ENCODE measurements around the gene TMEM266.

The TMEM266 gene

DNA sequence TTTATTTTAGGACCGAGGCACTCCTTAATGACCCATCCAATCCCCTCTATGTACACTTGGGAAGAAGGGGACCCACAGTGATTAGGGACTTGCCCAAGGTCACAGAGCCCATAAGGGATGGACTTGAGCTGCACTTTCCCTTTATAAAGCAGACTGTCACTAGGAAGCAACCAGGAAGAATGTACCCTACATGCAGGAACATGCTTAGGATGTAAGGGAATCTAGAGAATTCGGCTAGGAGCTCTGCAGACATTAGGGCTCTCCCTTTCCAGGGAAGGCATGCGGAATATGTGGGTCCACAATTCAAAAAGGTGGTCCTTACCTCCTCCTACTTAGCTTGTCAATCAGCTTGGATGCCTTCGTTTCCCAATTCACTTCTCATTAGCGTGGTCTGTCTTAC lies 78.7 kb downstream of the TMEM266 start:
- Histone ChIP-seq H3K4me1 (ENCODE audit: control insufficient read depth in 1 of 2, insufficient read depth in 2 of 2, low read length in 2 of 2) (peaks cover 0 to 8% of the 10 kb centered on the region in 2 donors), H3K27ac (ENCODE audit: low read length) (no peak overlapping the region), H3K27me3 (ENCODE audit: low read depth, low read length) (no peaks in the 10 kb centered on the region), H3K36me3 (ENCODE audit: control insufficient read depth in 1 of 2, insufficient read depth in 2 of 2, low read length in 2 of 2) (no peaks in the 10 kb centered on the region), H3K9me3 (ENCODE audit: control insufficient read depth in 1 of 2, low read length in 2 of 2) (no peaks in the 10 kb centered on the region), H3K4me3 (ENCODE audit: low read depth in 1 of 2, low read length in 2 of 2) (no peak overlapping the region)

DNA sequence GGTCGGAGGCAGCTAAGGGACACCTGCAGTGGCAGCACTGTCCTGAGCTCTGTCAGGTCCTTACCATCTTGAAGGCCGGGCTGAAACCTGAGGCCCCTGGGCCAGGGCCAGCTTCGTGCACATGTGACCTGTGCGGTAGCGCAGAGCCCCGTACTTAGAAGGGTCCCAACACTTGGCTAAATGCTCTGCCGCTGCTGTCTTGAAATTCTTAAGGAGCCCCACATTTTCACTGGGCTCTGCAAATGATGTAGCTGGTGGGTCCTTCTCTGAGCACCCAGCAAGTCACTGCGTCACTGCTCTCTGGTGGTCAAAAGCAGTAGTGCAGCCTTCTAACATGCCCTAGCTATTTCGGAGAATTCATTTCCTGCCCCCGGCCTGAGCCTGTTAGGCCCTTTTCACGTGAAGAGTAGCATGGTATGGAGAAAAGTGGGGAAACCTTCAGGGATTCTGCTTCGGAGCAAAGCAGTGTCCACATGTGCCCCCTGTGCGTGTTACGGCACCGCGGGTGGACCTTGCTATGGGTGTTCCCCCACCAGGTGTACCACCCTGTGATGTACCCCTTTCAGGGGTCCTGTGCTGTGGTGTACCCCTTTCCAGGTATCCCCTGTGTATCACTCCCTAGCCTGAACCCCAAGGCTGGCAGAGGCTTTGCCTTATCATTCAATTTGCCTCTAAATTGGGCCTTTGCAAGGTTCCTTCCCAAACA lies 79.7 kb downstream of the TMEM266 start:
- H3K36me3 ChIP-seq (ENCODE audit: control insufficient read depth in 1 of 2, insufficient read depth in 2 of 2, low read length in 2 of 2), result no peaks in the 10 kb centered on the region
- H3K9me3 ChIP-seq (ENCODE audit: control insufficient read depth in 1 of 2, low read length in 2 of 2), result no peaks in the 10 kb centered on the region
- no peak overlapping the region for H3K27ac ChIP-seq (ENCODE audit: low read length)
- no peaks in the 10 kb centered on the region for H3K27me3 ChIP-seq (ENCODE audit: low read depth, low read length)
- no peak overlapping the region for H3K4me3 ChIP-seq (ENCODE audit: low read depth in 1 of 2, low read length in 2 of 2)
- H3K4me1 ChIP-seq (ENCODE audit: control insufficient read depth in 1 of 2, insufficient read depth in 2 of 2, low read length in 2 of 2), result peaks cover 0 to 8% of the 10 kb centered on the region in 2 donors

DNA sequence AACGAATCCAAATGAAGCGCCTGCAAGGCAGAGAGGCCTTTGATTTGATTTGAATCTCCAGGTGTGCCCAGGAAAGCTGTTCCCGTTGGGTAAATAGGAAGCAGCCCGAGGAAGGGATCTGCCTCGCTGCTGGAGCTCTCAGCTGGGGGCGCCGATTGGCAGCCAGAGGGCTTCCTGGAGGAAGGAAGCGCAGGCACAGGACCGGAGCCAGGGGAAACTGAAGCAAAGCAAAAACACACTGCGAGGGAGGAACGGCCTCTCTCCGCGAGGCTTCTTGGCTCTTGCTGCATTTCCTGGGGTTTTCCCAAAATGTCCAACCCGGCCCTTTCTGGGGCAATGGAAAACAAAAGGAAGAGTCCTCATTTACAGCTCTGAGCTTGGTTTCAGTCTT lies 80.3 kb downstream of the TMEM266 start:
- Histone ChIP-seq H3K36me3 (ENCODE audit: control insufficient read depth in 1 of 2, insufficient read depth in 2 of 2, low read length in 2 of 2) (no peaks in the 10 kb centered on the region), H3K9me3 (ENCODE audit: control insufficient read depth in 1 of 2, low read length in 2 of 2) (no peaks in the 10 kb centered on the region), H3K4me1 (ENCODE audit: control insufficient read depth in 1 of 2, insufficient read depth in 2 of 2, low read length in 2 of 2) (peaks cover 0 to 8% of the 10 kb centered on the region in 2 donors), H3K27me3 (ENCODE audit: low read depth, low read length) (no peaks in the 10 kb centered on the region), H3K27ac (ENCODE audit: low read length) (no peak overlapping the region), H3K4me3 (ENCODE audit: low read depth in 1 of 2, low read length in 2 of 2) (no peak overlapping the region)

DNA sequence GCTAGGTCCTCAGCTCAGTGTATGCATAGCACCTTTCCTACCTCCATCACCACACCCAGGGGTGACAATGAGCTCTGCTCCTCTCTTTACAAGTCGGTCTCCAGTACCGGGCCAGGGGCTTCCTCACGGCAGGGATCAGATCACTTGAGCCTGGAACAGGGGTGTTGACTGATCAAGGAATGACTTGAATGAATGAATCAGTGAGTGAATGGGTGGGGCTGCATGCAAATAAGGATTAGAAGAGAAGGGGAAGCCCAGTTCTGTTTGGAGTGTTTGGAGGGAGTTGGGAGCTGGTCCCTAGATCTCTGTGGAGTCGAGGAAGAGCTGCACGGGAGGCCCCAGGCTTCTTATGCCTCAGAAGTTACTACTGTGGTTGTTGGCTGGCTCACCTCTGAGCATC lies 87.0 kb downstream of the TMEM266 start:
- H3K9me3 ChIP-seq (ENCODE audit: control insufficient read depth in 1 of 2, low read length in 2 of 2), result no peaks in the 10 kb centered on the region
- no peak overlapping the region for H3K27ac ChIP-seq (ENCODE audit: low read length)
- no peaks in the 10 kb centered on the region for H3K27me3 ChIP-seq (ENCODE audit: low read depth, low read length)
- no peaks in the 10 kb centered on the region for H3K36me3 ChIP-seq (ENCODE audit: control insufficient read depth in 1 of 2, insufficient read depth in 2 of 2, low read length in 2 of 2)
- no peak overlapping the region for H3K4me3 ChIP-seq (ENCODE audit: low read depth in 1 of 2, low read length in 2 of 2)
- no peaks in the 10 kb centered on the region for H3K4me1 ChIP-seq (ENCODE audit: control insufficient read depth in 1 of 2, insufficient read depth in 2 of 2, low read length in 2 of 2)

DNA sequence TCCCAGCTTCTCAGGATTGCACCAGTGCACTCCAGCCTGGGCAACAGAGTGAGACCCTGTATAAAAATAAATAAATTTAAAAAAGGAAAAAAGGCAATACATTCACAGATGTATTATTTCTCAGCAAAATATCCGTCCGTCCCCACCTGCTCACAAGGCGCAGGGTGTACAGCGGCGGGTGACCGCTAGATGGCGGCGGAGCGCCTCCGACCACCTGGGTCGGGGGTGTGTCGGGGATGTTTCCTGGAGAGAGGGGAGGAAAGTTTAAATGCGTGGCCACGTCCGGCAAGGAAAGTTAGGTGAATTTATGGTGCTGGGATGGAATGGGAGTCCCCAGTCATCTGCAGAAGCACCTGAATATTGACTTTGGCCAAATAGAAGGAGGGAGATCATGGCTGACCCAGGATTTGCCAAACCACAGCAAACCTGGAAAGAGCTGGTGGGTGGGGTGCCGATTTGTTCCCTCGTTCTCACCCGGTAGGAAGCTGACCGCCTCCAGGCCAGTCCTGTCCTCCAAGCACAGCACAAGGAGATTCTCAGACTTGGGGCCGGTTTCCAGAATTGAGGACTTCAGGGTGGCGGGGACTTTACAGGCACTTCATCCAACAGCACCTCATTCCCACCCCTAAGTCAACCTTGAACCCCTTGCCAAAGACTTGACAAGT lies 88.3 kb downstream of the TMEM266 start:
- Histone ChIP-seq H3K27ac (ENCODE audit: low read length) (no peak overlapping the region), H3K36me3 (ENCODE audit: control insufficient read depth in 1 of 2, insufficient read depth in 2 of 2, low read length in 2 of 2) (no peaks in the 10 kb centered on the region), H3K27me3 (ENCODE audit: low read depth, low read length) (no peaks in the 10 kb centered on the region), H3K4me1 (ENCODE audit: control insufficient read depth in 1 of 2, insufficient read depth in 2 of 2, low read length in 2 of 2) (no peaks in the 10 kb centered on the region), H3K4me3 (ENCODE audit: low read depth in 1 of 2, low read length in 2 of 2) (no peak overlapping the region), H3K9me3 (ENCODE audit: control insufficient read depth in 1 of 2, low read length in 2 of 2) (no peaks in the 10 kb centered on the region)

DNA sequence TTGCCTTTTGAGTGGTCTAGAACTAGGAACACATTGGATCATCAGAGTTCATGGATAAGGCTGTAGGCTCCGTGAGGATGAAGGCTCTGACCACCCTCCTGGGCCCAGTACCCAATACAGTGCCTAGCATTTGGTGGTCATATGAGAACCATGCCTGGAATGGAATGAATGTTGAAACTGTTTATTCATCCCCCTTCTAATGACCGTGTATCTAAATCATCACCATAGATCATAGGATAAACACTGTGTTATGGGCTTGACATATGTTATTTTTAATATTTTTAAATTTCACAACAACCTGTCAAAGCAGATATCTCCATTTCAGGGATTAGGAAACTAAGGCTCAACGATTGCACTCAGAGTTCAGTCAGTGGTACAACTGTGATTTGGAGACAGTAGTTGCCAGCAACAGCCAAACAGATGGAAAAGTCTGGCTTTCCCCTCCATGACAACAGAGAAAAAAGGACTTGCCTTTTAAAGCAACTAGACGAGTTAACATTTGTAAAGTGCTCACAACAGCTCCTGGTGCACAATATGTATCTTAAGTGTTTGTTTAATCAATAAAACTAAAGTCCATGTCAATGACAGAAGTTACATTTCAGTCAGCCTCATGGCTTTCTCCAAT lies 89.6 kb downstream of the TMEM266 start:
- Histone ChIP-seq H3K36me3 (ENCODE audit: control insufficient read depth in 1 of 2, insufficient read depth in 2 of 2, low read length in 2 of 2) (no peaks in the 10 kb centered on the region), H3K9me3 (ENCODE audit: control insufficient read depth in 1 of 2, low read length in 2 of 2) (no peaks in the 10 kb centered on the region), H3K4me3 (ENCODE audit: low read depth in 1 of 2, low read length in 2 of 2) (no peak overlapping the region), H3K27ac (ENCODE audit: low read length) (no peak overlapping the region), H3K27me3 (ENCODE audit: low read depth, low read length) (no peaks in the 10 kb centered on the region), H3K4me1 (ENCODE audit: control insufficient read depth in 1 of 2, insufficient read depth in 2 of 2, low read length in 2 of 2) (no peaks in the 10 kb centered on the region)

DNA sequence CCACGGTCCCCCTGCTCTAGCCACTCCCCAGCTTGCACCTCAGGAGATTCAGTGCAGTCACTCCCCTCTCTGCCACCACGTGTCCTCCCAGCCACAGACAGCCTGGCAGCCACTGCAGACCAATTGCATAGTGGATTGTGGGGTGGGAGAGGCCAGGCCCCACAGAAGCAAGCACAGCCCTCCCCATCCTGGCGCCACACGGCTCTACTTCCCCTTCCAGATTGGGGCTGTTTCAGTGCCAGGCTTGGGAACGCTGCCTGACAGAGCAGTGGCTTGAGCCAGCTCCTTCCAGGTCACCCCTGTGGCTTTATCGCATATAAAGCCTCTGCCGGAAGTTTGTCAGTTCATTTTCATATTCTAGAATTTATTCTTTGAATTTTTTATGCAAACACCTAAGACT lies 90.7 kb downstream of the TMEM266 start:
- no peaks in the 10 kb centered on the region for H3K36me3 ChIP-seq (ENCODE audit: control insufficient read depth in 1 of 2, insufficient read depth in 2 of 2, low read length in 2 of 2)
- H3K27me3 ChIP-seq (ENCODE audit: low read depth, low read length), result no peaks in the 10 kb centered on the region
- no peak overlapping the region for H3K4me3 ChIP-seq (ENCODE audit: low read depth in 1 of 2, low read length in 2 of 2)
- no peaks in the 10 kb centered on the region for H3K9me3 ChIP-seq (ENCODE audit: control insufficient read depth in 1 of 2, low read length in 2 of 2)
- no peak overlapping the region for H3K27ac ChIP-seq (ENCODE audit: low read length)
- H3K4me1 ChIP-seq (ENCODE audit: control insufficient read depth in 1 of 2, insufficient read depth in 2 of 2, low read length in 2 of 2), result no peaks in the 10 kb centered on the region

DNA sequence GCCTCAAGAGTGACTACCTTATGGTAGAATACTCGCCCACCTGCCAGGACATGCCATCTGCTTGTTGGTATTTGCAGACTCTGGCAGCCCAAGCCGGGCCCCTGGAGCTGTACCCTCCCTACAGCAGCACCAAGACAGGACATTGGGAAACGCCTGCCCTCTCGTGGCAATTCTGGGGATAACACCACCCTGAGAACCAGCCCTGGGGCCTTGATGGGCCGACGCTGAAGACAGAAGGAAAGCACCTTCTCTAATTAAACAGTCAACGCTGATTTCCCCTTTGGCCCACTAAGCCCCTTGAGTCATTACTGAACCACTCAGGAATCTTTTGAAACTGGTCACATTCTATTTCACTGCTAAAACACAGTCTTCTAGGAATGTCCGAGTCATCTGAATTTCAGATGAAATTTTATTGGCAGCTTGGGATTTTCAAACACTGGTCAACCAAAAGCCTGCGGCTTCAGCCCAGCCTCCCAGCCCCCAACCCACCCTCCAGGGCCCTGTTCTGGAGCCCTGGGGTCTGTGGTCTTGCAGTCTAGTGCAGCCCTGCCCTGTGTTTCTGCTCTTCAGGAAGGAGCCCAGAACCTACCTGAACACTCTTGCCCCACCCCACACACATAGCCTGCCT lies 91.3 kb downstream of the TMEM266 start:
- H3K27ac ChIP-seq (ENCODE audit: low read length), result no peak overlapping the region
- H3K36me3 ChIP-seq (ENCODE audit: control insufficient read depth in 1 of 2, insufficient read depth in 2 of 2, low read length in 2 of 2), result no peaks in the 10 kb centered on the region
- H3K27me3 ChIP-seq (ENCODE audit: low read depth, low read length), result no peaks in the 10 kb centered on the region
- no peaks in the 10 kb centered on the region for H3K4me1 ChIP-seq (ENCODE audit: control insufficient read depth in 1 of 2, insufficient read depth in 2 of 2, low read length in 2 of 2)
- no peak overlapping the region for H3K4me3 ChIP-seq (ENCODE audit: low read depth in 1 of 2, low read length in 2 of 2)
- no peaks in the 10 kb centered on the region for H3K9me3 ChIP-seq (ENCODE audit: control insufficient read depth in 1 of 2, low read length in 2 of 2)

DNA sequence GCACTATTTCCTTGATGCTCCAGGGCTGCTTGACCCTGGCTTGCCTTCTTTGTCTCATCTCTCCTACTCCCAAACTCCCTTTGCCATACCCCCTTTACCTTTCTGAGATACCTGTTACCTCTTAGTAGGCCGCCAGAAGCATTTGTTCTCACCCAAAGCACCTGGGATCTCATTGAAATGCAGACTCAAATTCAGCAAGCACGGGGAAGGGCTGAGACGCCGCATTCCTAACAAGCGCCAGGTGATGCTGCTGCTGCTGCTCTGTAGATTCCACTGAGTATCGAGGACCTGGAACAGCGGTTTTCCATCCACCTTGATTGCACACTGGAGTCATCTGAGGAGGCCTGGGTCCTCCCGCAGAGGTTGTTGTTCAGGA lies 91.8 kb downstream of the TMEM266 start:
- Histone ChIP-seq H3K36me3 (ENCODE audit: control insufficient read depth in 1 of 2, insufficient read depth in 2 of 2, low read length in 2 of 2) (no peaks in the 10 kb centered on the region), H3K27ac (ENCODE audit: low read length) (no peak overlapping the region), H3K4me1 (ENCODE audit: control insufficient read depth in 1 of 2, insufficient read depth in 2 of 2, low read length in 2 of 2) (no peaks in the 10 kb centered on the region), H3K4me3 (ENCODE audit: low read depth in 1 of 2, low read length in 2 of 2) (no peak overlapping the region), H3K27me3 (ENCODE audit: low read depth, low read length) (no peaks in the 10 kb centered on the region), H3K9me3 (ENCODE audit: control insufficient read depth in 1 of 2, low read length in 2 of 2) (no peaks in the 10 kb centered on the region)

DNA sequence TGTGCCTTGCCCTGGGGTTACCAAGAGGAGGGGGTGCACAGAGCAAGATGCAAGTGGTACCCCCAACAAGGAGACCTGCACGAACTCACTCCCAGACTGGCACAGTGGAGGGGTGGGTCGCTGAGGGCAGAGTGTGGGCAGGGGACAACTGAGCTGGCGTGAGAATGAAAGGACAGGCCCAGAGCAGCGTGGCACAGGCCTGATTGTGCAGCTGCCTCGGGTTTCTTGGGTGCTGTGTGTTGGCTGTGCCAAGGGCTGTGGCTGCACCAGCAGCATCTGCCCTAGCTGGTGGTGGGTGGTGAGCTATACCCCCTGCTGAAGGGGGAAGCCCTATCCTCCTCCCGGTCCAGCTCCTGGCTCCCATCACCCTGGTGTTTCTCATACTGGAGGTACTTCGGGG lies 92.4 kb downstream of the TMEM266 start:
- no peaks in the 10 kb centered on the region for H3K36me3 ChIP-seq (ENCODE audit: control insufficient read depth in 1 of 2, insufficient read depth in 2 of 2, low read length in 2 of 2)
- no peak overlapping the region for H3K4me3 ChIP-seq (ENCODE audit: low read depth in 1 of 2, low read length in 2 of 2)
- no peaks in the 10 kb centered on the region for H3K4me1 ChIP-seq (ENCODE audit: control insufficient read depth in 1 of 2, insufficient read depth in 2 of 2, low read length in 2 of 2)
- H3K27me3 ChIP-seq (ENCODE audit: low read depth, low read length), result no peaks in the 10 kb centered on the region
- H3K27ac ChIP-seq (ENCODE audit: low read length), result no peak overlapping the region
- H3K9me3 ChIP-seq (ENCODE audit: control insufficient read depth in 1 of 2, low read length in 2 of 2), result no peaks in the 10 kb centered on the region

Data from muscle layer of duodenum (tissue), 2 donors.